ENCODE results near the gene RHBDL1.

The RHBDL1 gene

GRCh38 chr16:675884-676564 is 553 bp downstream of the RHBDL1 start:
- no peak for DNase-seq

DNA sequence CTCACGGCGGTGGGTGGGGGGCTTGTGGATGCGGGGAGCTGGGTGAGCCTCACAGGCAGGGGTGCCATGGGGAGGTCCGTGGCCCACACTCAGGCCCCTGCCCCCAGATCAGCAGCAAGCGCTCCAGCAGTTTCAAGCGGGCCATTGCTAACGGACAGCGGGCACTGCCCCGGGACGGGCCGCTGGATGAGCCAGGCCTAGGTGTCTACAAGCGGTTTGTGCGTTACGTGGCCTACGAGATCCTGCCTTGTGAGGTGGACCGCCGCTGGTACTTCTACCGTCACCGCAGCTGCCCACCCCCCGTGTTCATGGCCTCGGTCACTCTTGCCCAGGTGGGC is 1.1 kb downstream of the RHBDL1 start:
- DNase-seq, result no peak

- no peak for DNase-seq
These were observed 1.4 kb downstream of the RHBDL1 start for GRCh38 chr16:676913-677312.

DNA sequence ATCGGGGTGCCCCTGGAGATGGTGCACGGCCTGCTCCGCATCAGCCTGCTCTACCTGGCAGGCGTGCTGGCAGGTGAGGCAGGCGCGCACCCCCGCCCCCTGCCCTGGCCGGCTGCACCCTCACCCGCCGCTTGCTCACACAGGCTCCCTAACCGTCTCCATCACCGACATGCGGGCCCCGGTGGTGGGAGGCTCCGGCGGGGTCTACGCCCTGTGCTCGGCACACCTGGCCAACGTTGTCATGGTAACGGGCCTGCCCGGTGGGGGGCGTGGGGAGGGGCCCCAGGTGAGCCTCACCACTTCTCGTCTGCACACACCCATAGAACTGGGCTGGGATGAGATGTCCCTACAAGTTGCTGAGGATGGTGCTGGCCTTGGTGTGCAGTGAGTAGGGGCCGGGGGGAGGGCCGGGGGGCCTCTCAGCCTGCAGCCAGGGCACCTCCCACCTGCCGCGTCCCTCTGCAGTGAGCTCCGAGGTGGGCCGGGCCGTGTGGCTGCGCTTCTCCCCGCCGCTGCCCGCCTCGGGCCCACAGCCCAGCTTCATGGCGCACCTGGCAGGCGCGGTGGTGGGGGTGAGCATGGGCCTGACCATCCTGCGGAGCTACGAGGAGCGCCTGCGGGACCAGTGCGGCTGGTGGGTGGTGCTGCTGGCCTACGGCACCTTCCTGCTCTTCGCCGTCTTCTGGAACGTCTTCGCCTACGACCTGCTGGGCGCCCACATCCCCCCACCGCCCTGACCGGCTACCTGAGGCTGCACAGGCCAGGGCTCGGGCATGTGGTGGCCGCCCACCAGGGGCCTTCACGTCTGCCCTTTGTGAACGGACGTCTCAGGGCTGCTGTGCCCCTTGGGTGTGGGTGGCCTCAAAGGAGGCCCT is 2.1 kb downstream of the RHBDL1 start:
- DNase-seq, result no peak

GRCh38 chr16:678209-678857 is 2.9 kb downstream of the RHBDL1 start:
- no peak for DNase-seq

DNA sequence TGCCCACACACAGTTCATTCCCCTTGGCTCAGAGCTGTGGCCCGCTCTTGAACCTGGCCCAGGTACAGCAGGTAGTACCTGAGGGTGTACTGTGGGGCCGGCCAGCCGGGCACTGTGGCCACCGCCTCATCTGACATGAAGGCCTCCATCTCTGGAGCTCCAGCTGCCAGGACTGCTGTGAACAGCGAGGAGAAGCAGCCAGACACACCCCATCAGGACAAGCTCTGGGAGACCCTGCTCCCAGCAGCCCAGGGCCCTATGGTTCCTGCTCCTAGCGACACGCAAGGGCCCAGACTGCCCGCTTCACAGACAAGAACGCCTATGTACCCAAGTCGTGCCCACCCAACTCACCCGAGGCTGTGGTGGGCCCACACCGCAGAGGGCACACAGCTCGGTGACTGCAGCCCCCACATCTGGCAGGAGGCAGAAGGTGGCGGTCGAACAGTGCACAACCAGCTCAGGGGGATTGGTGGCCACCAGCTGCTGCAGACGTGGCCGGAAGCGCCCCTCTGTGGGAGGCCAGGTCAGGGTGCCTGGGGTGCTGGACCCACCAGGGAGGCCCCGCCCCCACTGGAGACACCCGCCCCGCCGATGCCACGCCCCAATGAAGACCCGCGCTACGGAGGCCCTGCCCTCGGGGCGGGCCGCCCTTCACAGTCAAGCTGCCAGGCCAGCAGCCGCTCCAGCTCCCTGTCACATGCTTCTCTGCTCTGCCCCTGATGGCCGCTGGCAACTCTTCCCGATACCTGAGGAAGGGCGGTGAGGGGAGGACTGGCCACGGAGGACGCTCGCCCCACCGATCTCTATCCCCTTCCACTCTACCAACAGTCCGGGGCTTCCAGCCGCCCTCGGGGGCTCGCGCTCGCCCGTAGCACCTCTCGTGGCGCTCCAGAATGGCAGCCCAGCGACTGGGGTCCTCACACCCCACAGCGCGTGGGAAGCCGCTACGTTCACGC is 3.7 kb downstream of the RHBDL1 start:
- peak; percentile 42 for DNase-seq

DNA sequence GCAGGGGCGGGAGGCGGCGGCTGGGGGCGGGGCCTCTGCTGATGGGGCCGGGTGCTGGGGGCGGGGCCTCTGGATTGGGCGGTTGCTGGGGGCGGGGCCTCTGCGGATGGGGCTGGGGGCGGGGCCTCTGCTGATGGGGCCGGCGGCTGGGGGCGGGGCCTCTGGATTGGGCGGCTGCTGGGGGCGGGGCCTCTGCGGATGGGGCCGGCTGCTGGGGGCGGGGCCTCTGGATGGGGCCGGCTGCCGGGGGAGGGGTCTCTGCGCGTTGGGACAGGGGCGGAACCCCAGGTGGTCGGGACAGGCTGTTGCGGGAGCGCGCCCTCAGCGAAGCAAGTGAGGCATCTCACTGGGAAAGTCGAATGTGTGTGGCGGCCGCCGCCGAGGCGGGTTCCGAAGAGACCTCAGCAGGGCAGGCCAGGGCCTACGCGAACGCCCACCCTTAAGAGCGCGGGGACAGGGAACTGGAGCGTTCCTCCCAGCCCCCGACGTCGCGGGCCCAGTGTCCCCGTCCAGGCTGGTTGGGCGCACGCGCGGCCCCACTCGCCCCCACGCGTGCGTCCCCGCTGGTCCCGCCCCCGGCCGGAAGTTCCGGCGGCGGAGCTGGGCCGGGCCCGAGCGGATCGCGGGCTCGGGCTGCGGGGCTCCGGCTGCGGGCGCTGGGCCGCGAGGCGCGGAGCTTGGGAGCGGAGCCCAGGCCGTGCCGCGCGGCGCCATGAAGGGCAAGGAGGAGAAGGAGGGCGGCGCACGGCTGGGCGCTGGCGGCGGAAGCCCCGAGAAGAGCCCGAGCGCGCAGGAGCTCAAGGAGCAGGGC is 4.5 kb downstream of the RHBDL1 start, which contains the start of gene STUB1:
STUB1 (plus strand) TSS at position 597 of the 811 bp plus-strand sequence; CDS start at position 713, 116 bp downstream.
- DNase-seq, result peak; percentile 91

- DNase-seq, result no peak
These were observed 5.1 kb downstream of the RHBDL1 start for GRCh38 chr16:680625-680945.

GRCh38 chr16:680967-681745 is 5.7 kb downstream of the RHBDL1 start:
- no peak for DNase-seq

- DNase-seq, result no peak
These were observed 6.4 kb downstream of the RHBDL1 start for GRCh38 chr16:681746-682427.

DNA sequence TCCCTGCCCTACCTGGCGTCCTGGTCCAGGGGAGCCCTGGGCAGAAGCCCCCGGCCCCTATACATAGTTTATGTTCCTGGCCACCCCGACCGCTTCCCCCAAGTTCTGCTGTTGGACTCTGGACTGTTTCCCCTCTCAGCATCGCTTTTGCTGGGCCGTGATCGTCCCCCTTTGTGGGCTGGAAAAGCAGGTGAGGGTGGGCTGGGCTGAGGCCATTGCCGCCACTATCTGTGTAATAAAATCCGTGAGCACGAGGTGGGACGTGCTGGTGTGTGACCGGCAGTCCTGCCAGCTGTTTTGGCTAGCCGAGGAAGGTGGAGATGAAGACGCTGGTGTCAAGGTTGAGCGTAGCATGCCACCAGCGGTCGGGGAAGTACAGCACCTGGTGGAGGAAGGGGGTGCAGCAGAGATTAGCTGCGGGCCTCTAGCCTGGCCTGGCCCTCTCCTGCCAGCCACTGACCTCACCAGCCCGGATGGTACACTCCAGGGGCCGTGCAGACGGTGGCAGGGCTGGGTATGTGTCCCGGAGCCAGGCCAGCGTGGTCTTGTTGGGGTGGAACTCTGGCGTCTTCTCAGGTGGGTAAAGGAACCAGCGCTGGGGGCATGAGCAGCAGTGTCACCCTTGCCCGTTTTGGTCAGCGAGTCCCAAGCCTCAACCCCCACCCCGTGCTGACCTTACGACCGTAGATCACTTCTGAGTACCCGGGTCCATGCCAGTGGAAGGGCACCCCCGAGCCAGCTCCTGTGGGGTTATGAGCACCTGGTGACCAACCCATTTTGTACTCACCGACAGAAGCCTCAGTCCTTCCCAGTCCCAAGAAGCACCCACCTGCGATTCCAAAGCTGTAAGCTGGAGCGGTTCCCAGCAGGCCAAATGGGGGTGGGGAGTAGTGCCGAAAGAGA is 7.3 kb downstream of the RHBDL1 start:
- DNase-seq, result no peak

DNA sequence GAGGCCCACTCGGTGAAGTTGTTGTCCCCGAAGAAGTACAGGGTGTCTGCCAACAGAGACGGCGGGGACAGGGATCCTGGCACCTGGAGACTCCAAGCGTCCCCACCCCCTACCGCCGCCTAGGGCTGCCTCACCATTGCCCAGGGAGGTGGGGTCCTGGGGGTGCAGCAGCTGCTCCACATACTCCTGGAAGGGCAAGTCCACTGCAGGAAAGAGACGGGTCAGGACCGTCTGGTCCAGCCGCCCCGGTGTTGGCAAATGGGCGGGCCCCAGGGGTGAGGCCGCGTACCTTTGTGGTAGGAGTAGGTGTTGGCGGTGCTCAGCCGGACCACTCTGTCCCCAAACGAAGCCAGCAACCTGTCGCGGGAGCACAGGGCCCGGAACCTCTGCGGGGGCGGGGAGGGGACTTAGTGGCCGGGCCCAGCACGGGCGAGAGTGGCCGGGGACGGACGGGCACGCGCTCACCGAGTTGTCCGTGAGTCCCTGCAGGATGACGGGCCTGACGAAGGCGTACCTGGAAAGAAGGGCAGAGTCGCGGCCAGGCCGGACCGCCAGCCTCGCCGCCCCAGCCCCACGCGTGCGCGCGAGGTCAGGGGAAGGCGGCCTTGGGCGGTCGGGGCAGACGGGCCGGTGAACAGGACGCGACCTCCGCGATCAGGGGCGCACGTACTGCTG is 8.1 kb downstream of the RHBDL1 start:
- DNase-seq, result no peak

GRCh38 chr16:684071-684794 is 8.8 kb downstream of the RHBDL1 start, which contains the start of gene JMJD8:
JMJD8 (minus strand) TSS chr16:684334; CDS start chr16:684319, 15 bp downstream.
- peak; percentile 94 for DNase-seq

- DNase-seq, result no peak
These were observed 9.7 kb downstream of the RHBDL1 start for GRCh38 chr16:684961-685696.

- no peak for DNase-seq
These were observed 10.5 kb downstream of the RHBDL1 start for GRCh38 chr16:685967-686366.

- DNase-seq, result no peak
These were observed 11.2 kb downstream of the RHBDL1 start for GRCh38 chr16:686459-687260.
